Measurements from ENCODE around the gene DIAPH1.

- TF ChIP-seq CTCF (IDR thresholded peaks at IDR 0.05) (no peak), EZH2phosphoT487 (IDR thresholded peaks at IDR 0.05) (no peak)
Measured at GRCh38 chr5:141640698-141641097, 21.9 kb upstream of the DIAPH1 start.

Measured in neural progenitor cell (in vitro differentiated cells).